Naive thymus-derived CD4-positive, alpha-beta T cell (primary cell): Measurements from ENCODE around the gene FAM107A. TPM values are rescaled to one million over a fixed set of nuclear protein-coding genes. Genes with fewer than 3 reads are reported as not detected.

Source experiments
- ATAC-seq: fragments of 150-1000 bp; cut with Tn5 transposase; 2 replicates; pipeline ENCODE4 v1.10.0; 2021; ENCODE audit warnings: mild to moderate bottlenecking, moderate library complexity
- CTCF ChIA-PET: fragments of 350-600 bp; sonication (Branson Sonifier 250); formaldehyde crosslinking; loops from one replicate; lab custom pipeline; 2021; ENCODE audit warnings: antibody characterized with exemption; lab: Charles Lee
- POLR2A ChIA-PET: fragments of 350-600 bp; sonication (Branson Sonifier 250); formaldehyde crosslinking; loops from one replicate; lab custom pipeline; 2021; ENCODE audit warnings: antibody characterized with exemption, inconsistent platforms; lab: Charles Lee
- DNase-seq, 9 donors: peaks; one replicate each; pipeline versions ENCODE4 v3.0.0 to v3.0.0-alpha.2; 2020 to 2022; ENCODE audit warnings: mixed read lengths in 1 of 9
- H3K27ac ChIP-seq: one replicate; pipeline ENCODE4 v1.7.0; 2013; ENCODE audit warnings: mild to moderate bottlenecking, low read depth, low read length, moderate library complexity
- H3K27me3 ChIP-seq, 2 donors: one replicate each; pipeline ENCODE4 v1.7.0; 2013; ENCODE audit warnings: low read length in 2 of 2, mild to moderate bottlenecking in 2 of 2, moderate library complexity in 2 of 2; ENCODE audit not compliant: control insufficient read depth in 2 of 2, insufficient read depth in 2 of 2
- H3K36me3 ChIP-seq, 3 experiments: 1 replicate in 2 of 3; 2 replicates in 1 of 3; pipeline ENCODE4 v1.7.0; 2013; ENCODE audit warnings: low read length in 3 of 3, mild to moderate bottlenecking in 3 of 3, moderate library complexity in 1 of 3; ENCODE audit not compliant: insufficient read depth in 3 of 3, control insufficient read depth in 2 of 3
- H3K4me1 ChIP-seq, 2 donors: one replicate each; pipeline ENCODE4 v1.7.0; 2013; ENCODE audit warnings: low read length in 2 of 2, mild to moderate bottlenecking in 2 of 2, moderate library complexity in 1 of 2; ENCODE audit not compliant: control insufficient read depth in 2 of 2, insufficient read depth in 2 of 2
- H3K4me3 ChIP-seq: 2 replicates; pipeline ENCODE4 v1.7.0; 2013; ENCODE audit warnings: mild to moderate bottlenecking, low read length
- H3K9me3 ChIP-seq, 3 experiments: 1 replicate in 2 of 3; 2 replicates in 1 of 3; pipeline ENCODE4 v1.7.0; 2013; ENCODE audit warnings: low read length in 3 of 3; ENCODE audit not compliant: control insufficient read depth in 2 of 3
- H3K27ac Mint-ChIP-seq, 9 donors: one replicate each; pipeline ENCODE4 v1.8.0; 2020 to 2022; ENCODE audit warnings: mixed read lengths in 9 of 9, mild to moderate bottlenecking in 8 of 9, moderate library complexity in 5 of 9, inconsistent platforms in 2 of 9
- H3K27me3 Mint-ChIP-seq, 5 donors: one replicate each; pipeline ENCODE4 v1.8.0; 2021 to 2022; ENCODE audit warnings: mixed read lengths in 5 of 5, mild to moderate bottlenecking in 1 of 5
- H3K36me3 Mint-ChIP-seq, 5 donors: one replicate each; pipeline ENCODE4 v1.8.0; 2020 to 2022; ENCODE audit warnings: mixed read lengths in 5 of 5, mild to moderate bottlenecking in 3 of 5, inconsistent platforms in 1 of 5
- H3K4me1 Mint-ChIP-seq, 7 donors: one replicate each; pipeline ENCODE4 v1.8.0; 2020 to 2022; ENCODE audit warnings: mixed read lengths in 7 of 7, mild to moderate bottlenecking in 3 of 7, inconsistent platforms in 1 of 7
- H3K4me3 Mint-ChIP-seq, 10 donors: one replicate each; pipeline ENCODE4 v1.8.0; 2020 to 2022; ENCODE audit warnings: mild to moderate bottlenecking in 10 of 10, mixed read lengths in 10 of 10, moderate library complexity in 6 of 10, inconsistent platforms in 2 of 10
- H3K9me3 Mint-ChIP-seq, 11 donors: one replicate each; pipeline ENCODE4 v1.8.0; 2020 to 2022; ENCODE audit warnings: mixed read lengths in 11 of 11, mild to moderate bottlenecking in 4 of 11, inconsistent platforms in 1 of 11, moderate library complexity in 1 of 11
- intact Hi-C, 2 donors: fragments of 100-400 bp; cut with micrococcal nuclease; formaldehyde crosslinking; loops; one replicate each; pipeline ENCODE4 v1.15.1; 2023
- polyA plus RNA-seq, 2 donors: library from polyadenylated mRNA; unstranded; fragments of 300-500 nt; fragmentation: Illumina TruSeq; gene quantifications; one replicate each; pipeline ENCODE4 v1.2.3, GENCODE V29; 2021
- total RNA-seq, 6 experiments: library from RNA in 5 of 6; stranded (reverse) in 5 of 6; gene quantifications; 1 replicate in 5 of 6; 2 replicates in 1 of 6; pipeline ENCODE4 v1.2.3 and lab custom pipeline; 2021 to 2026

The FAM107A gene
- total and polyA plus RNA-seq, 7 experiments from 2014 or later, result not detected

DNA sequence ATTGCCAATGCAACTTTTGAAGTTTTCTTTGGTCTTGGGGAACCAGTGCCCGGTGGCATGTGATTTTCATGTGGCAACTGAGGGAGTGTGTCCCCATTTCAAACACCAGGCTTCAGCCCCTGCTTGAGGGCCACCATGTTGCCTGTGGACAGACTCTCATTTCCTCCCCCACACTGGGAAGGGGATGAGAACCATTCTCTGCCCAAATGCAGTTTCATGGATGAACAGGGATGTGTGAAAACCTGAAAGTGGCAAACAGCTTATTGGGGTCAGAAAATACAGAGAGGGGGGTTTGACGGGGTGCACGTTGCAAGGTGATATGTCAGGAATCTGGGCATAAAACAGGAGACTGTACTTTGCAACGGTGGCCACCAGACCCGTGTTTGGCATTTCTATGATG lies 6.3 kb downstream of the FAM107A start:
- Mint-ChIP-seq H3K4me3 (no peak overlapping the region), H3K27ac (no peak overlapping the region), H3K27me3 (peaks cover 0 to 8% (median 4%) of the 10 kb centered on the region in 5 donors), H3K36me3 (no peaks in the 10 kb centered on the region), H3K9me3 (no peaks in the 10 kb centered on the region), H3K4me1 (peaks cover 4 to 7% (median 6%) of the 10 kb centered on the region in 7 donors)
- H3K27me3 ChIP-seq, result no peaks in the 10 kb centered on the region
- H3K4me3 ChIP-seq, result no peak overlapping the region
- ChIA-PET POLR2A (no interaction called here), CTCF (interaction anchor here (0.6 kb wide), 1 partner anchor 297 kb away, joined by 8 read pairs; no protein-coding TSS in a partner anchor)
- H3K4me1 ChIP-seq, result no peaks in the 10 kb centered on the region
- no peak overlapping the region for H3K27ac ChIP-seq
- H3K36me3 ChIP-seq, result no peaks in the 10 kb centered on the region
- DNase-seq (no peak), ATAC-seq (no peak)
- H3K9me3 ChIP-seq, result no peaks in the 10 kb centered on the region
- intact Hi-C loops, result no loop called here

DNA sequence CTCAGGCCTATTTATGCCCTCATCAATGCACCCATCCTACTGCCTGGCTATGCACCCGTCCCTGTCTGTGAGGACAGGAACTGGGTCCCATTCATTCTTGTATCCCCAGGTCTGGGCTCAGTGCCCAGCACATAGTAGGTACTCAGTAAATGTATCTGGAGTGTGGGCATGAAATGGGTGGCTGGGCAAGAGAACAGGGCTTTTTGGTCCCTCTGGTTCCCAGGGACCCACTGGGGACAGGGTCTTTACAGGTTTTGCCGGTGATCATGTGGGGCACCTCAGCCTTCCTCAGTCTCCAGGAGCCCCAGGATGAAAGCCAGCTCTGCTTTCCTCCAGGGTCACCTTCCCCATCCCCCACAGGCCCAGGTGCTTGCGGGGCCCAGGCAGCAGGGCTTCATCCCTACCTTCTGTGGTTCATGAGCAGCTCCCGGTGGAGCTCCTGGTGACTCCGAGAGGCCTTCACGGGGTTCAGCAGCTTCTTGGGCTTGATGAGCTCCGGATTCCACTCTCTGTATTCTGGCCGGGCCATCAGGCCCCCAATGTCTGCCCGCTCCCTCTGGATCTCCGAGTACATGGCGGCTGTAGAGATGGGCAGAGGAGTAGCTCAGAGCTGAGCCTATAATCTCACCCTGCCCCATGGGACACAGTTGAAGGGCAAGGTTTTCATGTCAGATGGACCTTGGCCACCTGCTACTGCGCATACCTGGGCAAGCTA lies 7.7 kb downstream of the FAM107A start:
- intact Hi-C loops, result loop anchor here in 1 of 2 donors (10.0 kb wide), 1 partner anchor 485 kb away; the partner anchor contains the start of gene CFAP20DC
- no peak overlapping the region for H3K4me3 ChIP-seq
- peaks cover 0 to 8% (median 4%) of the 10 kb centered on the region in 5 donors for H3K27me3 Mint-ChIP-seq
- no peaks in the 10 kb centered on the region for H3K27me3 ChIP-seq
- DNase-seq, result no peak
- CTCF ChIA-PET, result interaction anchor here (1.0 to 1.3 kb wide), 4 partner anchors 14 to 484 kb away, joined by 3 read pairs; no protein-coding TSS in a partner anchor
- no peaks in the 10 kb centered on the region for H3K9me3 Mint-ChIP-seq
- no peak for ATAC-seq
- no peaks in the 10 kb centered on the region for H3K4me1 ChIP-seq
- H3K27ac Mint-ChIP-seq, result no peak overlapping the region
- no peaks in the 10 kb centered on the region for H3K9me3 ChIP-seq
- no peak overlapping the region for H3K27ac ChIP-seq
- H3K36me3 ChIP-seq, result no peaks in the 10 kb centered on the region
- peaks cover 4 to 7% (median 6%) of the 10 kb centered on the region in 7 donors for H3K4me1 Mint-ChIP-seq
- H3K36me3 Mint-ChIP-seq, result no peaks in the 10 kb centered on the region
- H3K4me3 Mint-ChIP-seq, result peak overlapping the region in 2 of 10 donors; percentile 40 to 54
- POLR2A ChIA-PET, result no interaction called here

- CTCF ChIA-PET, result interaction anchor here (0.7 to 1.2 kb wide), 4 partner anchors 7 to 485 kb away, joined by 3 to 4 read pairs (median 3); no protein-coding TSS in a partner anchor
- H3K27ac ChIP-seq, result no peak overlapping the region
- peak overlapping the region in 4 of 9 donors; percentile 3 to 62 (median 42) for H3K27ac Mint-ChIP-seq
Measured at GRCh38 chr3:58568572-58569286, 8.5 kb downstream of the FAM107A start.

DNA sequence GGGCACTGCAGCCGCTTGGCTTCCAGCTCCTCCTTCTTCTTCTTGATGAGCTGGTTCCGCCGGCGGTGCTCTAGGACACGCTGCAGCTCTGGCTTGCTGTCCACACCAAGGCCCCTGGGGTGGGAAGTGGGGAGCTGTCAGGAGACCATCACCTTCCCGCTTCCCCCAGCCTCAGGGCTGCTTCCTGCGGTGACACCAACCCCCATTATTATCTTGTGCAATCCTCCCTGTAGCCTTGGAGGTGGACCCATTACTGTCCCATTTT lies 10.0 kb downstream of the FAM107A start:
- no peaks in the 10 kb centered on the region for H3K36me3 Mint-ChIP-seq
- H3K27me3 Mint-ChIP-seq, result peaks cover 0 to 4% (median 3%) of the 10 kb centered on the region in 5 donors
- no peak overlapping the region for H3K4me3 Mint-ChIP-seq
- no peak for ATAC-seq
- H3K9me3 Mint-ChIP-seq, result peaks cover 0 to 3% (median 0%) of the 10 kb centered on the region in 11 donors
- CTCF ChIA-PET, result interaction anchor here (1.4 kb wide), 1 partner anchor 63 kb away, joined by 3 read pairs; no protein-coding TSS in a partner anchor
- DNase-seq, result no peak
- Histone ChIP-seq H3K27me3 (no peaks in the 10 kb centered on the region), H3K4me3 (no peak overlapping the region), H3K4me1 (no peaks in the 10 kb centered on the region), H3K9me3 (no peaks in the 10 kb centered on the region), H3K36me3 (no peaks in the 10 kb centered on the region), H3K27ac (no peak overlapping the region)
- peaks cover 4 to 7% (median 6%) of the 10 kb centered on the region in 7 donors for H3K4me1 Mint-ChIP-seq
- POLR2A ChIA-PET, result no interaction called here
- H3K27ac Mint-ChIP-seq, result no peak overlapping the region
- intact Hi-C loops, result loop anchor here in 1 of 2 donors (10.0 kb wide), 1 partner anchor 488 kb away; the partner anchor contains the start of gene CFAP20DC

More at GRCh38 chr3:58568572-58569286, 8.5 kb downstream of the FAM107A start:
- Mint-ChIP-seq H3K4me3 (peak overlapping the region in 7 of 10 donors; percentile 17 to 54 (median 36)), H3K9me3 (no peaks in the 10 kb centered on the region), H3K4me1 (peaks cover 4 to 7% (median 6%) of the 10 kb centered on the region in 7 donors), H3K36me3 (no peaks in the 10 kb centered on the region), H3K27me3 (peaks cover 0 to 8% (median 4%) of the 10 kb centered on the region in 5 donors)
- ATAC-seq, result peak; percentile 68
- peak; percentile 5 to 75 (median 48) for DNase-seq
- POLR2A ChIA-PET, result no interaction called here
- Histone ChIP-seq H3K27me3 (no peaks in the 10 kb centered on the region), H3K4me1 (no peaks in the 10 kb centered on the region), H3K36me3 (no peaks in the 10 kb centered on the region), H3K4me3 (no peak overlapping the region), H3K9me3 (no peaks in the 10 kb centered on the region)
- intact Hi-C loops, result loop anchor here (1.0 to 10.0 kb wide), 2 partner anchors 62 to 486 kb away; partner anchors contain the start of gene CFAP20DC (in 1 of the 2)

GRCh38 chr3:58566398-58567250 lies 10.6 kb downstream of the FAM107A start:
- intact Hi-C loops, result loop anchor here in 1 of 2 donors (10.0 kb wide), 1 partner anchor 488 kb away; the partner anchor contains the start of gene CFAP20DC
- no peak overlapping the region for H3K27ac ChIP-seq
- Mint-ChIP-seq H3K27me3 (peaks cover 0 to 4% (median 0%) of the 10 kb centered on the region in 5 donors), H3K36me3 (no peaks in the 10 kb centered on the region), H3K4me1 (peaks cover 4 to 7% (median 6%) of the 10 kb centered on the region in 7 donors), H3K4me3 (no peak overlapping the region), H3K27ac (no peak overlapping the region), H3K9me3 (peaks cover 0 to 3% (median 0%) of the 10 kb centered on the region in 11 donors)
- no peak for DNase-seq
- no peak overlapping the region for H3K4me3 ChIP-seq
- ChIA-PET CTCF (interaction anchor here (1.4 kb wide), 1 partner anchor 64 kb away, joined by 3 read pairs; no protein-coding TSS in a partner anchor), POLR2A (no interaction called here)
- no peak for ATAC-seq
- H3K36me3 ChIP-seq, result no peaks in the 10 kb centered on the region
- H3K9me3 ChIP-seq, result no peaks in the 10 kb centered on the region
- no peaks in the 10 kb centered on the region for H3K27me3 ChIP-seq
- no peaks in the 10 kb centered on the region for H3K4me1 ChIP-seq
